ENCODE measurements around the gene ABCB4. TPM values are rescaled to one million over a fixed set of nuclear protein-coding genes. Genes with fewer than 3 reads are reported as not detected.

ABCB4 gene
- total RNA-seq, 1 experiment from 2014 or later: 0.20 TPM

DNA sequence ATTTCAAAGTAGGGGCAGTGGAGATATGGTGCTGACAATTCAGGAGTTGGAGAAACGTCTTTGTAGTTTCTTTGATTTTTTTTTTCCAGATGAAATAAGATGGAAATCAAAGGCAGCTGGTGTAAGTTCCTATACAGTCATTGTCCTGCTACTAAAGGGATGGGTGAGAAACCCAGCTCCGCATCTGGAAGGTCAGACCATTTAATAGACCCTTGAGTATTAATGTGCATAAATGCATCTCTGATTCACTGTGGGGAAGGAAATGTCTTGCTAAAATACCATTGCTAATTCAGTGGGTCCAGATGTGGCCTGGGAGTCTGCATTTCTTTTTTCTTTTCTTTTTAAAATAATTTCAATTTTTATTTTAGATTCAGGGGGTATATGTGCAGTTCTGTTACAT, 15.5 kb downstream of the ABCB4 start:
- no peak overlapping the region for H2AK5ac ChIP-seq (ENCODE audit: insufficient read length, low read length)
- no peak overlapping the region for H4K5ac ChIP-seq (ENCODE audit: insufficient read length, low read depth, low read length)
- H3K79me1 ChIP-seq (ENCODE audit: insufficient read depth, low read depth, low read length, poor library complexity, severe bottlenecking): no peaks in the 10 kb centered on the region
- H3K18ac ChIP-seq (ENCODE audit: insufficient read length, low read depth, low read length): no peak overlapping the region
- no peak overlapping the region for H2BK15ac ChIP-seq (ENCODE audit: low read depth, low read length)
- H2BK5ac ChIP-seq (ENCODE audit: insufficient read length, low read length): no peak overlapping the region
- H3K4me3 Mint-ChIP-seq: no peak overlapping the region
- H4K91ac ChIP-seq (ENCODE audit: insufficient read length, low read depth, low read length): no peak overlapping the region
- no peak overlapping the region for H3T11ph ChIP-seq (ENCODE audit: low read length)
- no CpG with 5 or more reads among the region's 2 CpGs for WGBS (ENCODE audit: extremely low coverage, insufficient read length, low lambda C conversion rate)
- no peak overlapping the region for H3K56ac ChIP-seq (ENCODE audit: insufficient read length, low read depth, low read length)
- no peak overlapping the region for H3K23ac ChIP-seq (ENCODE audit: insufficient read length, low read depth, low read length)
- H3K9ac ChIP-seq (ENCODE audit: extremely low read depth, insufficient read length, low read length): no peak overlapping the region
- no peaks in the 10 kb centered on the region for H4K20me1 ChIP-seq (ENCODE audit: control insufficient read depth, insufficient read depth, insufficient read length)
- no peak overlapping the region for H3K4me2 ChIP-seq (ENCODE audit: insufficient read depth, insufficient read length, low read length)
- peaks cover 3% of the 10 kb centered on the region; the same call in 1 of the 2 replicates for H3K27me3 Mint-ChIP-seq (ENCODE audit: low read depth)
- no peak overlapping the region for H2AFZ ChIP-seq (ENCODE audit: low read length)
- H3K4me1 Mint-ChIP-seq: peaks cover 13 to 16% of the 10 kb centered on the region in 2 experiments
- no peaks in the 10 kb centered on the region for H3K9me3 Mint-ChIP-seq
- no peak overlapping the region for H2BK120ac ChIP-seq (ENCODE audit: low read depth, low read length, poor library complexity, severe bottlenecking)
- no peak for DNase-seq
- no peak overlapping the region for H3K14ac ChIP-seq (ENCODE audit: insufficient read depth, low read length)
- H4K8ac ChIP-seq (replicated peaks; ENCODE audit: insufficient read length, low read depth, low read length): no peak overlapping the region
- H2BK12ac ChIP-seq (ENCODE audit: insufficient read length, low read depth, low read length): no peak overlapping the region
- no peaks in the 10 kb centered on the region for H3K27me3 ChIP-seq (ENCODE audit: insufficient read depth, low read length)
- no peaks in the 10 kb centered on the region for H3K9me3 ChIP-seq (ENCODE audit: control insufficient read depth, low read depth, low read length)
- peaks cover 3% of the 10 kb centered on the region; the same call in 1 of the 2 replicates for H3K4me1 ChIP-seq (ENCODE audit: insufficient read depth, low read length)
- no peaks in the 10 kb centered on the region for H3K79me2 ChIP-seq (ENCODE audit: insufficient read depth, low read length)
- H3K27ac Mint-ChIP-seq: no peak overlapping the region
- no peaks in the 10 kb centered on the region for H3K36me3 Mint-ChIP-seq (ENCODE audit: insufficient read depth in 1 of 3, low read depth in 3 of 3)
- H3K4ac ChIP-seq (ENCODE audit: low read depth, low read length): no peak overlapping the region
- no peak overlapping the region for H2BK20ac ChIP-seq (ENCODE audit: low read depth, low read length, poor library complexity, severe bottlenecking)
- TF ChIP-seq, protein P1, sequence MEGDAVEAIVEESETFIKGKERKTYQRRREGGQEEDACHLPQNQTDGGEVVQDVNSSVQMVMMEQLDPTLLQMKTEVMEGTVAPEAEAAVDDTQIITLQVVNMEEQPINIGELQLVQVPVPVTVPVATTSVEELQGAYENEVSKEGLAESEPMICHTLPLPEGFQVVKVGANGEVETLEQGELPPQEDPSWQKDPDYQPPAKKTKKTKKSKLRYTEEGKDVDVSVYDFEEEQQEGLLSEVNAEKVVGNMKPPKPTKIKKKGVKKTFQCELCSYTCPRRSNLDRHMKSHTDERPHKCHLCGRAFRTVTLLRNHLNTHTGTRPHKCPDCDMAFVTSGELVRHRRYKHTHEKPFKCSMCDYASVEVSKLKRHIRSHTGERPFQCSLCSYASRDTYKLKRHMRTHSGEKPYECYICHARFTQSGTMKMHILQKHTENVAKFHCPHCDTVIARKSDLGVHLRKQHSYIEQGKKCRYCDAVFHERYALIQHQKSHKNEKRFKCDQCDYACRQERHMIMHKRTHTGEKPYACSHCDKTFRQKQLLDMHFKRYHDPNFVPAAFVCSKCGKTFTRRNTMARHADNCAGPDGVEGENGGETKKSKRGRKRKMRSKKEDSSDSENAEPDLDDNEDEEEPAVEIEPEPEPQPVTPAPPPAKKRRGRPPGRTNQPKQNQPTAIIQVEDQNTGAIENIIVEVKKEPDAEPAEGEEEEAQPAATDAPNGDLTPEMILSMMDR (conservative IDR thresholded peaks at IDR 0.05): no peak
- H3K27ac ChIP-seq (ENCODE audit: insufficient read length, low read depth, low read length): no peak overlapping the region
- no peaks in the 10 kb centered on the region for H3K23me2 ChIP-seq (ENCODE audit: insufficient read length, low read depth, low read length, poor library complexity, severe bottlenecking)
